HG03432 (cell line): ENCODE results near the gene SLC24A4.

Experiments
- ATAC-seq: cut with Tn5 transposase; IDR thresholded peaks from one replicate; pipeline ENCODE4 v1.9.1; 2021; ENCODE audit warnings: mild to moderate bottlenecking, moderate library complexity; ENCODE audit not compliant: unreplicated experiment

SLC24A4 gene

DNA sequence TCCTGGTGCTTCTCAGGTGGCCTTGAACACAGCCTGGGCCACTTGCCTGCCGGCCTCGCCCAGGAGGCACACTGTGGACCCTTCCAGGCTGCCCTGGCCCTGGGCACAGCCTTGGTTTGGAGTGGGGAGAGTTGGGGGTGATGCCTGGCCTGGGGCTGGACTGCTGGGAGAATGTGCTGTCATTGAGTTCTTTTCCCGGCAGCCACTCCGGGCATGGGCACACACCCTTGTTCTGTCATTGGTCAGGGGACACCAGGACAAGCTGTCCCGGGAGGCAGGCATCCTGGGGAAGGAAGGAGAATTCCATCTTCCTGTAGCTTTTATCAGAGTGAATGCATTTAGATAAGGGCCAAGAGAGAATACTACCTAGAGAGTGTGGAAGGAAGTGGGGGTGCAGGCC lies 128.8 kb downstream of the SLC24A4 start:
- ATAC-seq, result no peak

DNA sequence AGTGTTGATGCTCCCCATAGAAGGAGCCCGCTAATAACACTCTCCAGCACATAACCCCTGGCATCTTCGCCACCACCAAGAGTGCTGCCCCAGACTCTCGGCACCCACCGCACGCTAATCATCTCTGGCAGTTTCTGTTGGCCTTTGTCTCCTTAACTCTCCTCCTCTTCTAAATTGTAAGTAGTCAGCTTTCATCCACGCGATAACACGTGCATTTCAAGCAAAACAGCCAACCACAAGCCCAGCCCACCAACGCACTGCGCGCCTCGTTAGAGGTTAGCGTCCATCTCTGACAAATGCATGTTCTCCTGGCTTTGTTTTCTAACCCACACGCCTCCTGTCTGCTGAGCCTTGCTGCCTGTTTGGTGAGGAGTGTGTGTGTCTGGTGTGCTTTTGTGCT lies 129.5 kb downstream of the SLC24A4 start:
- no peak for ATAC-seq

DNA sequence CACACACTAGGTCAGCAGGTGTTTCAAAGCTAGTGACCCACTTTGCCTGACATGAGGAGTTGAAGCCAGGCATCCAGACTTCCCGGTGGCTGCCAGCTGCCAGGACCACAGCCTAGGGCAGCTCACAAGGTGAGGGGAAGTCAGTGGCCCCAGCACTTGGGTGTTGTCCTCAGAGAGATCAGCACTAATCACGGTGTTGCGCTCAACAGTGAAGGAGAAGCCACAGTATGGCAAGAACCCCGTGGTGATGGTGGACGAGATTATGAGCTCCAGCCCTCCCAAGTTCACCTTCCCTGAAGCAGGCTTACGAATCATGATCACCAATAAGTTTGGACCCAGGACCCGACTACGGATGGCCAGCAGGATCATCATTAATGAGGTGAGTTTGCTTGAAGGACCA lies 130.7 kb downstream of the SLC24A4 start:
- ATAC-seq, result no peak

DNA sequence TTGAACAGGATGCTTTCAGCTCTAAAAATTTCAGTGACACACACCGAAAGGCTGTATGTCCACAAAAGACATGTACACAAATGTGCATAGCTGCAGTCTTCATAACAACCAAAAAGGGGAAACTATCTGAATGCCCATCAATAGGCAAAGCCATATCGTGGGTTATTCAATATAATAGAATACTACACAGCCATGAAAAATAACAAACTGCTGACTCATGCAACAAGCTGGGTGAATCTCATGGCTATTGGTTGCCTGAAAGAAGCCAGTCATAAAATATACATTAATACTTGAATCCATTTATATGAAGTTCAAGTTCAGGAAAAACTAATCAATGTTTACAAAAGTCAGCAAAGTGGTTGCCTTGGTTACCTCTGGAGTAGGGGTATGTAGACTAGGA lies 132.3 kb downstream of the SLC24A4 start:
- no peak for ATAC-seq

DNA sequence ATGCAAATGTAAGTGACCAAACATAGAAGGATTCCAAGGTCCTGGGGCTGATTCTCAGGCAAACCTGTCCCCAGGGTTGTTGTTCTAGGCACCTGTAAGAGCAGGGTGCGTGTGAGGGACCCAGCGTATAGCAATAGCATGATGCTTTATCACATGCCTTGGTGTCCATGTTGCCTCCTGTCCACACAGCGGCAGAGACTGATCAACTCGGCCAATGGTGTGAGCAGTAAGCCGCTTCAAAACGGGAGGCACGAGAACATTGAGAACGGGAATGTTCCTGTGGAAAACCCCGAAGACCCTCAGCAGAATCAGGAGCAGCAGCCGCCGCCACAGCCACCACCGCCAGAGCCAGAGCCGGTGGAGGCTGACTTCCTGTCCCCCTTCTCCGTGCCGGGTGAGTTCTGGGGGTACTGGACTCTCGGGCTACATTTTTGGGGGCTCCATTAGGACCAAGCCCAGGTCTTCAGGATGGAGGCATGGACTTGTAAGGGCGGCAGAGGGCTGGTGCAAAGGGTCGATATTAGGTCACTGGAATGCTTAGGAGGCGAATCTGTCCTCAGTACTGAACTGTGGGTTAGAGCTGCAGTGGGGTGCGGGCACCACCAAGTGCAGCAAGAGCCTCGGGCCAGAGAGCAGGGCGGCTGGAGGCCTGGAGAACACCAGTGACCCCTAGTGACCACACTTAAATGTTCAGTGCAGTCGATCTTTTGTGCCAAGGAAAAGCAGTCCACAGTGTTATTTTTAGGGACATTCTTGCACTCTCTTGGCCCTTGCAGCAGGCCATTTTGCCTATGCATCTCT lies 133.4 kb downstream of the SLC24A4 start:
- no peak for ATAC-seq

DNA sequence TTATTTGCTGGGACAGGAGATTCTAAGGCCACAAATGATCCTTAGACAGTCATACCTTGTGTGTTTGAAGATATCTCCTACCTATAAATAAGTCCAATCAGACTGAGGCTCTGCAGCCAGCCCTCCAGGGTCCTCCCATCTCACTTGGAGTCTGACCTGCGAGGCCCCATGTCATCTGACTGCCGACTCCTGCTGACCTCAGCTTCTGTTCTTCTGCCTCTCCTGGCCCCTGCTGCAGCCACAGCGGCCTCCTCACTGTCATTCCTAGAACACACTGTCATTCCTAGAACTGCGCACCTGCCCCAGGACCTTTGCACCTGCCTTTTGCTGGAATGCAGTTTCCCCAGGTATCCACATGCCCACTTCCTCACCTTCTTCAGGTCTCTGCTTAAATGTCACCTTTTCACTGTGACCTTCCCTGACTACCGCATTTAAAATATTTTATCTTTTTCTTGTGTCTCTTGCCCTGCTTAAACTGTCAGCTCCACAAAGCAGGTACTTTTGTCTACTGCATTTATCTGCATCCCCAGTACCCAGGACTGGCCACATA lies 134.1 kb downstream of the SLC24A4 start:
- no peak for ATAC-seq

DNA sequence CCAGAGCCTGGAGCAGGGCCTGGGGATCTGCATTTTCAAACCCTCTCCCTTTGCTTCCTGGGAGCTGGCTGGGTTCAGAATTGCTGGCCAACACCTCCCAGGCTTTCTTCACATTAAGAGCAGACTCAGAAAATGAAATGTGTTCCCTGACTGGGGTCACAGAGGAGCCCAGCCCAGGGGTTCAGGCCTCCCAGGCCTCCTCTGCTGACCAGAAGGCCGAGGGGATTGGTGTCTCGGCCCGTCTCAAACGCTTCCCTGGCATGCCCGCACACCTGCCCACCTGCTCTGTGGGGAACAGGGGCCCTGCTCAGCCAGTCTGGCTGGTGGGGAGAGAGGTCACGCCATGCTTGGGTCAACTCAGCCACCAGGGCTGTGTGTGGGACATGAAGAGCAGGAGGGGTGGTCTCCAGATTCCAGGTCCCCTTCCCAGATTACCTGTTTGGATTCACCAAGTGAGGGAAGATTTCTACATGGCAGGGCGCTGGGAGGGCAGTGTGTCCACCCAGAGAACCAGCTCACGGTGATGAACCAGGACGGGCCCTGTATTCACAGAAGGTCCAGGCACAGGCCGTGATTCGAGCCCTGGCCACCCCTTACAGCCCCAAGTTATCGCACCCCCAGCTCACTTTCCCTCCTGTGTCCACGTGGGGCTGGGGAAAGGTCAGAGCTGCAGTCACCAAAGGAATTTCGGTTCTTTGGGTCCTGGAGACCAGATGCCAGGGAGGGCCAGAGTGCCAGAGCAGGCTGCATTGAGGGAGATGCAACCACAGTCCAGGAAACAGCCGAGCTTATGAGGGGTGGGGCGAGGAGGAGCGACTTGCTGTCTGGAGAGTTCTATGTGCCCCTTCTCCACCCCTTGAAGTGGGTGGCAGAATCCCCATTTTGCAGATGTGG lies 135.4 kb downstream of the SLC24A4 start:
- ATAC-seq, result no peak

DNA sequence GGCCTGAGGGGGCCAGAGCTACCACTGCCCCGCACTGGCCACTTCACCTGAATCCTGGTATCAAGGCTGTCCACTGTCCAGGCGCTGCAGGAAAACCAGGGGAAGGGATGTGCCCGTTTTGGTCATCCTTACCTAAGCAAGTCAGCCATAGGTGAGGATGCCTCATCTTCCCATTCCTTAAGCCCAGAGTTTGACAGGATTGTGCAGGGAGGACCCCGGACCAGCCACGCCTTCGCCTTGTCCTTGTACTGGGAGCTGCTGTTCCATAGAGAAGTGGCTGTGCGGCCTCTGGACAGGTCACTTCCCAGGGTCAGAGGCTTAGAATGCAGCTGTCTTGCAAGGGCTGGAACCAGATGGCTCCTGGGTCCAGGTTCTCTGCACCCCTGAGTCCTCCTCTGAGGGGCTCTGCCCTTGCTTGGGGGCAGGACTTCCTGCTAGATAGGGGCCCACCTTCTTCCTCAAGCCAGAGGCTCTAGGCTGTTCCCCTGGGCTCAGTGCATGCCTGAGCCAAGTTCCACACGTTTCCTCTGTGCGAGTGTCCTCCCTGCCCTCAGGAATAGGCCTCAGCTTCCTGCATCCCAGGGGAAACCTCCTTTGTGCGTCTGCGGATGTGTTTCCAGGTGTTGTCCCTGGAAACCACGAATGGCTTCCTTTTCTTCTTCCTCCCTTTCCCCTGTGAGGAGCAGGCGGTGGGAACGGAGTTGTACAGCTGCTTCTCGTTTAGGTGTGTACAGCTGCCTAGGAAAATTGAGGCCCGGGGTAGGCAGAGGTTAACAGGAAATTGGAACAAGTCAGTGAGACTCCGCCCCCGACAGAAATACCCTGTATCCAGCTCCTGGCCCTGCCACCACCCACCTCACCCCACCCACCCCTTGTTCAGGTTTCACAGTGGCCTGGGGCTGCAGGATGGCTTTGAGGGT lies 136.3 kb downstream of the SLC24A4 start:
- ATAC-seq, result no peak

DNA sequence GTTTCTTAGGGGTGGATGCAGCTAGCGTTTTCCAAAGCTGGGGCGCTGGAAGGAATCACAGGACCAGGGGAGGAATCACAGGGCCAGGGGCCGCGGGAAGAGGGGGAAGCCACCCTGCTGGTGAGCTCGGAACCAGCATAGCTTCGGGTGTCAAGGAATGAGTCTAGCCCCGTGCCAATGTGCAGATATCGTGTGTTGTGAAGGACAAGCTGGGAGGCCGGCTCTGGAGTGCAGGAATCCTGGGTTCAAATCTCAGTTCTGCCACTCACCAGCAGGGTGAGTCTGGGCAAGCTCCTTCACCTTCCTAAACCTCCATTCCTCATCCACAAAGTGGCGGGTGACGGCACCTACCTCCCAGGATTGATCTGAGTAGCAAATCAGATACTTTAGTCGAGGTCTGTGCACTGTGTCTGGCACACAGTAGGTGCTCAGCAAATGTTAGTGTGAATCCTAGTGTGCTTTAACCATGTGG lies 137.0 kb downstream of the SLC24A4 start:
- ATAC-seq, result no peak

DNA sequence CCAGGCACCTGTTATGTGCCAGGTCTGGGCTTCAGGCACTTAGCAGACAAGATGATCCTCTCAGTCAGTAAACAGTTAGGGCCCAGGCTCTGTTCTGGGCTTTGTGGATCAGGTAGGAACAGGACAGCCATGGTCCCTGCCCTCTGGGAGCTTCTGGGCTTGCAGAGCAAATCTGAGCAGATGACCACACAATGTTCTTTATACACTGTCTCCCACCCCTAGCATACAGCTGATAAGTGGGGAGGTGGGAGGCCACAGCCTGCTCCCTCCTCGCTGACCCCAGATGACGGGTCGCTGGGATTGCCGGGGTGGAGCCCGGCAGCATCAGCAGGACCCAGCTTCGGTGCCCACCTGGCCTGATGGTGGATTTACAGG lies 137.6 kb downstream of the SLC24A4 start:
- no peak for ATAC-seq

DNA sequence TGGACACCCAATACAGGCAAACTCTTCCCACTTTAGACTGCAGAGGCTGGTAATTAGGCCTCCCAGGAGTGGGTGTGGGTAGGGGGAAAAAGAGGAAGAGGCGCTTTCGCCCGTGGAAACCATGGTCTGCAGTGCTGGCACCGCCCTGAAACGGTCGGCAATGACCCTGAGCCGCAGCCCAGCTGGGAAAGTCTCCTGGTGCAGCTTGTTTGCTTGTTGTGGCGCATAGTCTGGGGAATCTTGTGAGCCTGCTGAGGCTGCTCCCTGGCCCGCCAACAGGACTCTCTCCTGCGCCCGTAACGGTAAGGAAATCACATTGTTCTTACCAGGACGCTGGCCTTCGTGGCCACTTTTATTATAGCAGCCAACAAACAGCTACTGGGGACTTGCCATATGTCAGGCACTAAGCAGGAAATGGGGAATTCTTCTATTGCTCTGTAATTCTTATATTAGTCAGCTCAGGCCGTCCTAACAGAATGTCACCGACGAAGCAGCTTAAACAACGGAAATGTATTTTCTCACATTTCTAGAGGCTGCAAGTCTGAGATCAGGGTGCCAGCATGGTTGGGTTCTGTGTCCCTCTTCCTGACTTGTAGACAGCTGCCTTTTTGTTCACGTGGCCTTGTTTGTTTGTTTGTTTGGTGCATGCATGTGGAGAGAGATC lies 138.1 kb downstream of the SLC24A4 start:
- ATAC-seq, result peak; percentile 72

DNA sequence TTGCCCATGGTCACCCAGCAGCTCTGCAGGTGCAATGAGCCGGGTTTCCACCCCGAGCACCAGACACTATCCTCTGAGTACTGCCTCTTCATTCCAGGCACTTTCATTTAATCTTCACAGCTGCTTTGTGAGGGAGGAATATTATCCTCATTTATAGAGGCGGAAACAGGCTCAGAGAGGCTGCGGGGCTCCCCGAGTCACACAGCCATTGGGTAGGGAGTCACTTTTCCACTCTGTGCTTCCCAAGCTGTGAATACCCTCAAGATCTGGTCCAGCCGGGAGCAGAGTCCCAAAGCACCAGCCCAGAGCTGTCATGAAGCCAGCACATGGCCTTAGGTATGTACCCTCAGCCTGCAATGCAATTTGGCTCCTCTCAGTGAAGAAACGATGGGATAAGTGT lies 138.9 kb downstream of the SLC24A4 start:
- ATAC-seq, result no peak

DNA sequence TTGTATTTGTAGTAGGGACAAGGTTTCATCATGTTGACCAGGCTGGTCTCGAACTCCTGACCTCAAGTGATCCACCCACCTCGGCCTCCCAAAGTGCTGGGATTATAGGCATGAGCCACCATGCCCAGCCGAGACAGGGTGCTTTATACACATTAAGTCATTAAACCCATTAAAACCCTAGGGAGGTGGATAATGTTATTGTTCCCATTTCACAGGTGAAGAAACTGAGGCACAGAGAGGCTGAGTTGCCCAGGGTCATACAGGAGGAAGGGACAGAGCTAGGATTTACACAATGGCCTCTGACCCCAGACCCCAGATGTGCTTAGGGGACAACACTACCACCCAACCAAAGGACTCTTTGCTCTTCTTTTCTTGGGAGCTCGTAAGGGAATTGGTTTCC lies 139.6 kb downstream of the SLC24A4 start:
- no peak for ATAC-seq

DNA sequence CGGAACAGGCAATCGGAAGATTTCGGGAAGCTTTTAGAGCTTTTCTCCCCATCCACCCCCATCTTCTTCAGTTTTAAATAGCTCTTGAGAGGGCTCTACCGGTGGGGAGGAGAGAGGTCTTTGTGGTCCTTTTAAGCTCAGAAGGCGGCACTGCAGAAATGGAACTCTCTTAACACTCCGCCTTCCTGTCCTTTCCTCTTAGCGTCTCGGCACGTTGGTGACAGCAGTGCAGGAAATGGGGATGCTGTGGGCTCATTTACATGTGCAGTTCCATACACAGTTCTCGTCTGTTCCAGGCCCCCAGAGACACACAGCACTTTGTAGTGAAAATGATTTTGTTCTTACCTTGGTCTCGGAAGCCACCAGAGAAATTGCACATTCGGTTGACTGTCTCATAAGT lies 140.2 kb downstream of the SLC24A4 start:
- no peak for ATAC-seq

DNA sequence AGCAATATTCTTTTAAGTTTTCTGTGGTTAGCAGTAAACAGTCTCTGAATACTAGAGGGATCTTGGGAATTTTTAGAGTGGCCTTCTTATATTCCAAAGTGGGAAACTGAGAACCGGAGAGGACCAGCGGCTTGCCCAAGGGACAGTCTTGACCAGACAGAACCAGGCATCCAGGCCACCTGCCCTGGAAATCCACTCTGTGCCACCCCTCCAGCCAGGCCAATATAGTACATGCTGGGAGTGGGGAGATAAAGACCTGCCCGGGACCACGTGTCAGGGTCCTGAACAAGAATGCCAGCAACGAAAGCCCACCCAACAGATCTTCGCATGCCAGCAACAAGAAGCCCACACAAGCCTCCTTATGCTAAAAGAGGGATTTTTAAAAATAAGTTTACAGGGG lies 141.2 kb downstream of the SLC24A4 start:
- ATAC-seq, result no peak

DNA sequence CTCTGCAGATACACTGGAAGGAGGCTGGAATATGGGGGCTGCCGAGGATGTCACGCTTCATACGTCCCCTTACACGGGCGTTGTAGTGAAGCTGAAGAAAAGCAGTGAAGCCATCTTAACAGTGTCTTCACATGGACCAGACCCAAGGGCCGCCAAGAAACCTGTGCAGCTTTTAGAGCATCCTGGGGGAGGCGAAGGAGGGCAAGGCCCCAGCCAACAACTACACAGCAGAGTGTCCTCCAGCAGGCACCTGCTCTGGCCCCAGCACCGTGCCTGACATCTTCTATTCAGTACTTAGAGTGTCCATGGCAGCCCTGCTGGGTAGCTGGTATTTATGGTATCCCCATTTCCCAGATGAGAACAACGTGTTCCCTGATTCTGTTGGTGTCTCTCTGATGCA lies 141.8 kb downstream of the SLC24A4 start:
- no peak for ATAC-seq

DNA sequence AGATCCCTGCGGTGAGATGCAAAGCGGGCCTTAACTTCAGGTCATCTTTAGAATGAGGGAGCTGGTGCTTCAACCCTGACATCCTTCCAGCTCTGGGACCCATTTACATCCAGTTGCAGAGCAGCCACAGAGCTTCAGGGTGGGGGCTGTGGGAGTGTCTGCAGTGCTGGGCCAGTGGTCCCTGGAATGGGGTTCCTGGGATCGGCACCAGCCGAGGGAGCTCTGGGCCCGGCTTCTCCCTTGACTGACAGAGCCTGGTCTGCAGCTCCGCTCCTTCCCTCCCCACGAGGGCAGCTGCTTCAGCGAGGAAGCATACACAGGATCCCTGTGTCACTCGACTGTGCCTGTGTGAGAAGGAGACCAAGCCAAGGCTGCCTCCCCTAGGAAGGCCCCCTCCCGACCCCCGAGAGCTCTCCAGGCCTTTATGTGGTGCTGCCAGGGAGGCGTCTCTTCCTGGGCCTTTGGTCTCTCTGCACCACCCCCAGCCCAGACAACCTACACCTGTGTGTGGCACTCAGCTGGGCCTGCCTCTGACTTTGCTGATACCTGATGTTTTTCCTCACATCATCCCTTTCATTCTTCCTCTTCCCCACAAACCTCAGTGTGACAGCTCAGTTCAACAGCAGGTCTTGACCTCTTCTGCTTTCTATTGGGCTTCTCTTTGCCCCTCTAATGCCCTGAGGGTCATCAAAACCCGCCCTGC lies 142.5 kb downstream of the SLC24A4 start:
- no peak for ATAC-seq

DNA sequence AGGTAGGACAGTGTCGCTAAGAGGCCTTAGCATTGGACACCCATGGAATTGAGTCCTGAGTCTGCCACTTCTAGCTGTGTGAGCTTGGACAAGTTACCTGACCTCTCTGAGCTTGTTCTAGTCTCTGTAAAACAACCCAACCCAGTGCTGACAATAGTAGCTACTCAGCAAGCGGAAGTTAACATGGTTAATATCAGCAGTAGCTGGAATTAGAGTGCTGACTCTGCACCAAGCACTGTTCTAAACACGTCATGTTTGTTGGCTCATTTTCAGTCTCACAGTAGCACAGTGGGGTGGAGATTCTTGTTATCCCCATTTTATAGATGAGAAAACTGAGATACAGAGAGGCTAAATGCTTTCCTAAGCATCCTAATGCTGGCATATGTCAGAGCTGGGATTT lies 143.1 kb downstream of the SLC24A4 start:
- no peak for ATAC-seq

DNA sequence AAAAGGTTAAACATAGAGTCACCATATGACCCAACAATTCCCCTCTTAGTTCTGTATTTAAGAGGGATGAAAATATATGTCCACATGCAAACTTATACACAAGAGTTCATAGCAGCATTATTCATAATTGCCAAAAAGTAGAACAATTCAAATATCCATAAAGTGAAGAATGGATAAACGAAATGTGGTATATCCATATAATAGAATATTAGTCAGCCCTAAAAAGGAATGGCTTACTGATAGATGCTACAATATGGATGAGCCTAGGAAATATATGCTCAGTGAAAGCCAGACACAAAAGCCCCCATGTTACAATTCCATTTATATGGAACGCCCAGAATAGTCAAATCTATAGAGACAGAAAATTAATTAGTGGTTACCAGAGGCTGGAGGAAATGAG lies 146.6 kb downstream of the SLC24A4 start:
- no peak for ATAC-seq

DNA sequence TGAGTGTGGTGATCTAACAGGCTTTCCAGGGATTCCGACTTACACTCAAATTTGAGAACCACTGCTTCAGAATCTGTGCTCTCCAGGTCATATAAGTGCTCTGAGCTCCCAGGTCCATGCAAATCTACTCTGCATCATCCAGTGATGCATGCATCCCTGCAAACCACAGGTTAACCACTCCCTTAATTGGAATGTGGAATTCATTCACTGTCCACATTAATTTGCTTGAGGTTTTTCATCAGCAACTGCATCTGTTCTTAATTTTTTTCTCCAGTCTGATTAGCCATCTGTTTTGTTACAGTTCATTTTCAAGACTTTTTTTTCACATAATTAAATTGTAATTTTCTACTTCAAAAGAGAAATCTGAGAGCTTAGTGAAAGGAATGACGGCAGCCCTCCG lies 147.2 kb downstream of the SLC24A4 start:
- no peak for ATAC-seq
